ENCODE measurements around the gene EPHA4. TPM values are rescaled to one million over a fixed set of nuclear protein-coding genes. Genes with fewer than 3 reads are reported as not detected.

The EPHA4 gene
- total RNA-seq, 4 donors from 2014 or later = 3.5 to 16.5 (median 12.4) TPM

GRCh38 chr2:221370076-221370856 is 201.8 kb downstream of the EPHA4 start:
- no peak for DNase-seq
- TF ChIP-seq CTCF (IDR thresholded peaks at IDR 0.05) = no peak
- no peak for TF ChIP-seq POLR2A (IDR thresholded peaks at IDR 0.05)
- Histone ChIP-seq H3K4me3 (no peak overlapping the region), H3K4me1 (no peaks in the 10 kb centered on the region), H3K27me3 (no peaks in the 10 kb centered on the region), H3K27ac (no peak overlapping the region), H3K36me3 (no peaks in the 10 kb centered on the region), H3K9me3 (no peaks in the 10 kb centered on the region)

Measured in Peyer's patch (tissue), 4 donors.